ENCODE measurements around the gene ANAPC4. TPM values are rescaled to one million over a fixed set of nuclear protein-coding genes. Genes with fewer than 3 reads are reported as not detected.
A peak's percentile ranks its signal among the peaks of the same experiment; 100 is the strongest.

The ANAPC4 gene
- total and polyA plus RNA-seq, 11 donors, result 6.7 to 15.5 (median 11.7) TPM

DNA sequence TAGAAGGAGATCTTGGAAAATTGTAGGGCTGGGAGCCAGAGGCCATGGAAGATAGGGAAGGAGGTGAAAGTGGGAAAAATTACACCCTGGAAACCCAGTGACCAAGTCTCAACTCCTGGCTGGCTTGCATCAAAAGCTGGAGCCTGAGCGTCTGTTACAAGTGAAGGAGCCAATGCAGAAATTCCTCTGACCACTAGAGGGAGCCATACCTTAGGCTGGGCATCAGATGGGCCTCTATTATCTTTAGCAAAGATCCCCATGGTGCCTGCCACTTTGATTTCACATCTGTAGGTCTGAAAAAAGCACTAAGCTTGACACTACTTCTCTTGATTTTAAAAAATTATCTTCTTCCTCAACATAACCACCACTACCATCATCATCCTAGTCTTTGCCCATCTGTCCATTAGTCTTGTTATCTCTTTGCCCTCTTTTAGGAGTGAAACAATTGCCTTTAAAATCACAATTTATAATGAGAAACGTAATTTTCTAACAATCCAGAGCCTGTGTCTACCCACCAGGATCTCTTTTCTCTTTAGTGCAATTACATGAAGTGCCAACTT is 62.9 kb downstream of the ANAPC4 start:
- peaks cover 0 to 7% (median 0%) of the 10 kb centered on the region in 12 donors for H3K9me3 ChIP-seq
- no peaks in the 10 kb centered on the region for H3K27me3 ChIP-seq
- intact Hi-C loops (cut with DNase I), result loop anchor here in 6 of 10 donors (2.0 to 10.0 kb wide), 4 partner anchors 329 to 967 kb away; no protein-coding TSS in a partner anchor
- peak in 2 of 5 donors; percentile 38 for DNase-seq
- H3K36me3 ChIP-seq, result no peaks in the 10 kb centered on the region
- H3K4me1 ChIP-seq, result peaks cover 0 to 11% (median 5%) of the 10 kb centered on the region in 12 donors
- H3K4me3 ChIP-seq, result no peak overlapping the region
- no peak overlapping the region for H3K27ac ChIP-seq
- TF ChIP-seq POLR2A (IDR thresholded peaks at IDR 0.05), result no peak
- TF ChIP-seq, protein P1, sequence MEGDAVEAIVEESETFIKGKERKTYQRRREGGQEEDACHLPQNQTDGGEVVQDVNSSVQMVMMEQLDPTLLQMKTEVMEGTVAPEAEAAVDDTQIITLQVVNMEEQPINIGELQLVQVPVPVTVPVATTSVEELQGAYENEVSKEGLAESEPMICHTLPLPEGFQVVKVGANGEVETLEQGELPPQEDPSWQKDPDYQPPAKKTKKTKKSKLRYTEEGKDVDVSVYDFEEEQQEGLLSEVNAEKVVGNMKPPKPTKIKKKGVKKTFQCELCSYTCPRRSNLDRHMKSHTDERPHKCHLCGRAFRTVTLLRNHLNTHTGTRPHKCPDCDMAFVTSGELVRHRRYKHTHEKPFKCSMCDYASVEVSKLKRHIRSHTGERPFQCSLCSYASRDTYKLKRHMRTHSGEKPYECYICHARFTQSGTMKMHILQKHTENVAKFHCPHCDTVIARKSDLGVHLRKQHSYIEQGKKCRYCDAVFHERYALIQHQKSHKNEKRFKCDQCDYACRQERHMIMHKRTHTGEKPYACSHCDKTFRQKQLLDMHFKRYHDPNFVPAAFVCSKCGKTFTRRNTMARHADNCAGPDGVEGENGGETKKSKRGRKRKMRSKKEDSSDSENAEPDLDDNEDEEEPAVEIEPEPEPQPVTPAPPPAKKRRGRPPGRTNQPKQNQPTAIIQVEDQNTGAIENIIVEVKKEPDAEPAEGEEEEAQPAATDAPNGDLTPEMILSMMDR (IDR thresholded peaks at IDR 0.05), result peak; percentile 71 to 92 (median 86)
- peak in 3 of 4 donors; percentile 55 to 76 (median 68) for ATAC-seq
- WGBS, 4 donors, result 25 to 35% (median 31%) methylated on average over 2 of the region's 2 CpGs

DNA sequence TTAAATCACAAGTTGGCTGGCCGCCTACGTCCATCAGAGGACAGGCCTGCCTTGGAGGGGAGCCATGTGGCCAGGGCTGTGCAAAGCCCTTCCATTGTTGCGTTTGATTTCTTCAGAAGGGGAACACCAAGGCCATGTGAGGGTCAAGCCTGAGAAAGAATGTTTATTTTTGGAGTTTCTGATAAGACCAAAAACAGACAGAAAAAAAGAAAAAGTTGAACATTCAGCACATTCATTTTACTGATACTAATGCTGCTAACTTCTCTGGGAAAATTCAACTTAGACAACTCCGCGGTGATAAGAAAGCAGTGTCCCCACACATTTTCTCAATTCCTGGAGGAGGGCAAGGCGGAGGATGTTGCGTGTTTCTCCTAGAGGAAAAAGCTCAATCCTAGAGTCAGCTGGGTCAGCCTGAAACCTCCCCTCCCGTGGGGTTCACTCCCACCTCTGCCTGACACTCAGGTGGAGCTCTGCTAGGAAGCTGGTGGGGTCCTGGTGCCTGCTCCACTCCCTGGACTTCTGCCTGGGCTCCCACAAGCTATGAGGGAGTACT is 63.5 kb downstream of the ANAPC4 start:
- intact Hi-C loops (cut with DNase I), result loop anchor here (1.0 to 10.0 kb wide), 4 partner anchors 328 to 464 kb away; no protein-coding TSS in a partner anchor
- Histone ChIP-seq H3K36me3 (no peaks in the 10 kb centered on the region), H3K4me3 (no peak overlapping the region), H3K9me3 (peaks cover 0 to 7% (median 0%) of the 10 kb centered on the region in 12 donors), H3K27ac (peak overlapping the region in 2 of 12 donors; percentile 4 to 45), H3K4me1 (peaks cover 0 to 11% (median 5%) of the 10 kb centered on the region in 12 donors), H3K27me3 (no peaks in the 10 kb centered on the region)
- no peak for TF ChIP-seq POLR2A (IDR thresholded peaks at IDR 0.05)
- peak; percentile 55 to 82 (median 65) for DNase-seq
- ATAC-seq, result peak in 3 of 4 donors; percentile 62 to 81 (median 78)
- WGBS, 4 donors, result 35 to 44% (median 40%) methylated on average over 8 of the region's 8 CpGs

DNA sequence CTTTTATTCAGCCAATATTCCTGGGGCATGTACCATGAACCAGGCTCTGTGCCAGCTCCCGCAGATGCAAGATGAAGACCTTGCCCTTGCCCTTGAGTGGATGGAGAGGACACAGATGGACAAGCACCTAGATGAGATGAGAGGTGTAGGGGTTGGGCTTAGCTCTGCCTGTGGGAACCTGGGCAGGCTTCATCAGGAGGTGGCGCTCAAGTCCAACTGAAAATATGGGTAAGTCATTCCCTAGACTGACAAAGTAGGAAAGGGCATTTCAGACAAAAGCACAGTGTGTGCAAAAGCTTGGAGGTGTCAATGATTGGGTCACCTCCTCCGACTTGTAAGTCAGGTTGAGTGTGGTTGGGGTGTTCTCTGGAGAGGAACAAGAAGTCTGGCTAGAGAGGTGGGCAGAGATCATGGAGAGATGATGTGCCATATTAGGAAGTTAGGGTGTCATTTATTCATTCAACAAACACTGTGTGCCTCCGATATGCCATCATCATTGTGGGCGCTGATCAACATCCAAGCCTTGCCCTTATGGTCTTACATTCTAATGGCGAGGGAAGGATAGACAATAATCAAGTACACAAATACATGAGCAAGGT is 64.6 kb downstream of the ANAPC4 start:
- TF ChIP-seq, protein P1 (IDR thresholded peaks at IDR 0.05), result peak; percentile 25 to 62 (median 51)
- no peak for TF ChIP-seq POLR2A (IDR thresholded peaks at IDR 0.05)
- Histone ChIP-seq H3K4me1 (peaks cover 0 to 11% (median 5%) of the 10 kb centered on the region in 12 donors), H3K4me3 (no peak overlapping the region), H3K9me3 (peaks cover 0 to 7% (median 0%) of the 10 kb centered on the region in 12 donors), H3K27ac (no peak overlapping the region), H3K36me3 (no peaks in the 10 kb centered on the region), H3K27me3 (no peaks in the 10 kb centered on the region)
- WGBS, 4 donors, result 45 to 57% (median 54%) methylated on average over 6 of the region's 6 CpGs
- ATAC-seq (peak; percentile 69 to 87 (median 84)), DNase-seq (peak in 4 of 5 donors; percentile 18 to 42 (median 34))
- intact Hi-C loops (cut with DNase I), result loop anchor here (1.0 to 10.0 kb wide), 5 partner anchors 325 to 463 kb away; no protein-coding TSS in a partner anchor

DNA sequence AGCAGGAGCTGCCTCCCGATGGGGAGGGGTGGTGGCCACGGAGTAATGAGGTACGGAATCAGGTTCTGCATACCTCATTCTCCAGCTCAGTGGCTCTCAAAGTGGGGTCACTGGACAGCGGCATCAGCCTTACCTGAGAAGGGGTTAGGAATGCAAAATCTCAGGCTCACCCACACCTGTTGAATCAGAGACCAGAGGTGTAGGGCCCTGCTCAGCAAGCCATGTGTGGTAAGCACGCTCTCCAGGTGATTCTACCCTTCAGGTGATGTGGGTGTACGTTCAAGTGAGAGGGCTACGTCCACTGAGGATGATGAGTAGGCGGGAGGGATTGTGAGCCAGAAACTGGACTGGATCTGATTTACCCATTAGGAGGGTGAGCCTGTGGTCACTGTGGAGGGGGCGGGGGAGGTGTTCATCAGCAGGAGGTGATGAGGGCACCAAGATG is 65.8 kb downstream of the ANAPC4 start:
- Histone ChIP-seq H3K36me3 (no peaks in the 10 kb centered on the region), H3K27me3 (no peaks in the 10 kb centered on the region), H3K27ac (no peak overlapping the region), H3K9me3 (peaks cover 0 to 7% (median 0%) of the 10 kb centered on the region in 12 donors), H3K4me3 (no peak overlapping the region), H3K4me1 (peaks cover 0 to 11% (median 5%) of the 10 kb centered on the region in 12 donors)
- no peak for DNase-seq
- 70 to 83% (median 77%) methylated on average over 9 of the region's 9 CpGs for WGBS, 4 donors
- no peak for ATAC-seq
- intact Hi-C loops (cut with DNase I), result loop anchor here in 2 of 10 donors (2.0 to 10.0 kb wide), 4 partner anchors 324 to 462 kb away; no protein-coding TSS in a partner anchor
- no peak for TF ChIP-seq POLR2A (IDR thresholded peaks at IDR 0.05)
- TF ChIP-seq, protein P1 (IDR thresholded peaks at IDR 0.05), result no peak

Data from heart left ventricle (tissue), 16 donors.